ENCODE data around the gene NAA10. TPM values are rescaled to one million over a fixed set of nuclear protein-coding genes. Genes with fewer than 3 reads are reported as not detected.

NAA10 gene
- total and polyA plus RNA-seq, 4 donors: 33.1 to 146 (median 104) TPM

- ATAC-seq (ENCODE audit: insufficient read depth, low FRiP score) (no peak), DNase-seq (no peak)
- no peak overlapping the region for H3K9ac ChIP-seq (ENCODE audit: insufficient read depth in 1 of 2, low read length in 2 of 2)
- no peak for TF ChIP-seq CTCF (IDR thresholded peaks at IDR 0.05; ENCODE audit: control extremely low read depth, extremely low read depth)
- no peaks in the 10 kb centered on the region for H3K27me3 ChIP-seq (ENCODE audit: control insufficient read depth in 3 of 3, insufficient read depth in 3 of 3, low read length in 2 of 3)
- 94 to 96% methylated on average over 22 of the region's 22 CpGs for WGBS, 2 donors
- no peak overlapping the region for H3K27ac ChIP-seq (ENCODE audit: low read depth in 1 of 2, low read length in 1 of 2)
- no peaks in the 10 kb centered on the region for H3K4me1 ChIP-seq (ENCODE audit: control insufficient read depth in 5 of 5, insufficient read depth in 5 of 5, low read length in 5 of 5)
- no peak overlapping the region for H3K4me3 ChIP-seq
- peaks cover 19 to 67% (median 39%) of the 10 kb centered on the region in 4 donors for H3K36me3 ChIP-seq (ENCODE audit: control insufficient read depth in 4 of 4, insufficient read depth in 4 of 4, low read length in 4 of 4)
- H3K9me3 ChIP-seq (ENCODE audit: control insufficient read depth in 4 of 4, insufficient read depth in 3 of 4, low read length in 3 of 4): peaks cover 0 to 5% (median 0%) of the 10 kb centered on the region in 4 donors
These were observed 25.9 kb upstream of the NAA10 start for GRCh38 chrX:153960786-153961185.

GRCh38 chrX:153960077-153960476 lies 25.2 kb upstream of the NAA10 start:
- H3K27me3 ChIP-seq (ENCODE audit: control insufficient read depth in 3 of 3, insufficient read depth in 3 of 3, low read length in 2 of 3): no peaks in the 10 kb centered on the region
- ATAC-seq (ENCODE audit: insufficient read depth, low FRiP score): no peak
- 96 to 97% methylated on average over 13 to 16 of the region's 16 CpGs for WGBS, 2 donors
- H3K9ac ChIP-seq (ENCODE audit: insufficient read depth in 1 of 2, low read length in 2 of 2): no peak overlapping the region
- no peak for DNase-seq
- TF ChIP-seq CTCF (IDR thresholded peaks at IDR 0.05; ENCODE audit: control extremely low read depth, extremely low read depth): no peak
- H3K4me3 ChIP-seq: no peak overlapping the region
- peaks cover 19 to 74% (median 46%) of the 10 kb centered on the region in 4 donors for H3K36me3 ChIP-seq (ENCODE audit: control insufficient read depth in 4 of 4, insufficient read depth in 4 of 4, low read length in 4 of 4)
- peaks cover 0 to 5% (median 0%) of the 10 kb centered on the region in 4 donors for H3K9me3 ChIP-seq (ENCODE audit: control insufficient read depth in 4 of 4, insufficient read depth in 3 of 4, low read length in 3 of 4)
- no peak overlapping the region for H3K27ac ChIP-seq (ENCODE audit: low read depth in 1 of 2, low read length in 1 of 2)
- no peaks in the 10 kb centered on the region for H3K4me1 ChIP-seq (ENCODE audit: control insufficient read depth in 5 of 5, insufficient read depth in 5 of 5, low read length in 5 of 5)

- no peak for TF ChIP-seq CTCF (IDR thresholded peaks at IDR 0.05; ENCODE audit: control extremely low read depth, extremely low read depth)
- no peak for ATAC-seq (ENCODE audit: insufficient read depth, low FRiP score)
- H3K9ac ChIP-seq (ENCODE audit: insufficient read depth in 1 of 2, low read length in 2 of 2): no peak overlapping the region
- peaks cover 0 to 5% (median 0%) of the 10 kb centered on the region in 4 donors for H3K9me3 ChIP-seq (ENCODE audit: control insufficient read depth in 4 of 4, insufficient read depth in 3 of 4, low read length in 3 of 4)
- H3K4me1 ChIP-seq (ENCODE audit: control insufficient read depth in 5 of 5, insufficient read depth in 5 of 5, low read length in 5 of 5): no peaks in the 10 kb centered on the region
- no peak for DNase-seq
- H3K36me3 ChIP-seq (ENCODE audit: control insufficient read depth in 4 of 4, insufficient read depth in 4 of 4, low read length in 4 of 4): peaks cover 19 to 78% (median 48%) of the 10 kb centered on the region in 4 donors
- WGBS, 2 donors: 95 to 97% methylated on average over 11 to 15 of the region's 15 CpGs
- H3K27ac ChIP-seq (ENCODE audit: low read depth in 1 of 2, low read length in 1 of 2): no peak overlapping the region
- H3K27me3 ChIP-seq (ENCODE audit: control insufficient read depth in 3 of 3, insufficient read depth in 3 of 3, low read length in 2 of 3): no peaks in the 10 kb centered on the region
- no peak overlapping the region for H3K4me3 ChIP-seq
These were observed 24.8 kb upstream of the NAA10 start for GRCh38 chrX:153959649-153960048.

GRCh38 chrX:153958605-153959004 lies 23.8 kb upstream of the NAA10 start:
- Histone ChIP-seq H3K9ac (ENCODE audit: insufficient read depth in 1 of 2, low read length in 2 of 2) (no peak overlapping the region), H3K27ac (ENCODE audit: low read depth in 1 of 2, low read length in 1 of 2) (no peak overlapping the region), H3K36me3 (ENCODE audit: control insufficient read depth in 4 of 4, insufficient read depth in 4 of 4, low read length in 4 of 4) (peaks cover 19 to 87% (median 48%) of the 10 kb centered on the region in 4 donors), H3K9me3 (ENCODE audit: control insufficient read depth in 4 of 4, insufficient read depth in 3 of 4, low read length in 3 of 4) (peaks cover 0 to 5% (median 0%) of the 10 kb centered on the region in 4 donors), H3K4me3 (no peak overlapping the region), H3K4me1 (ENCODE audit: control insufficient read depth in 5 of 5, insufficient read depth in 5 of 5, low read length in 5 of 5) (no peaks in the 10 kb centered on the region), H3K27me3 (ENCODE audit: control insufficient read depth in 3 of 3, insufficient read depth in 3 of 3, low read length in 2 of 3) (no peaks in the 10 kb centered on the region)
- no peak for DNase-seq
- ATAC-seq (ENCODE audit: insufficient read depth, low FRiP score): no peak
- TF ChIP-seq CTCF (IDR thresholded peaks at IDR 0.05; ENCODE audit: control extremely low read depth, extremely low read depth): no peak
- WGBS, 2 donors: 94 to 96% methylated on average over 4 to 14 of the region's 14 CpGs

All from lung (tissue), 12 donors.